Activated CD8-positive, alpha-beta memory T cell treated with anti-CD3 and anti-CD28 coated beads, Interleukin-2, amount 50 U/mL, for 4 hours (primary cell): ENCODE data around the gene NFIX.
"Not testable (repeated sequence)": the region's sequence is repeated elsewhere in the genome, so short reads cannot be mapped to it uniquely, and the experiment has no call there.

ENCODE experiments used
- DNase-seq: peaks from one replicate; pipeline ENCODE4 v3.0.0-alpha.2; 2020

Gene NFIX

DNA sequence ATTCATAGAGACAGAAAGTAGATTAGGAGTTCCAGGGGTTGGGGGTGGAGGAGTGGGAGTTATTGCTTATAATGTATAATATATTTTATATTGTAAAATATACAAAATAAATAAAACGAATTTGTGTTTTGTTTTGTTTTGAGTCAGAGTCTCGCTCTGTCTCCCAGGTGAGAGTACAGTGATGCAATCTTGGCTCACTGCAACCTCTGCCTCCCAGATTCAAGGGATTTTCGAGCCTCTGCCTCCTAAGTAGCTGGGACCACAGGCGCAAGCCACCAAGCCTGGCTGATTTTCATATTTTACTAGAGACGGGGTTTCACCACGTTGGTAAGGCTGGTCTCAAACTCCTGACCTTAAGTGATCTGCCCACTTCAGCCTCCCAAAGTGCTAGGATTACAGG is 35.8 kb upstream of the NFIX start:
- DNase-seq = no peak

DNA sequence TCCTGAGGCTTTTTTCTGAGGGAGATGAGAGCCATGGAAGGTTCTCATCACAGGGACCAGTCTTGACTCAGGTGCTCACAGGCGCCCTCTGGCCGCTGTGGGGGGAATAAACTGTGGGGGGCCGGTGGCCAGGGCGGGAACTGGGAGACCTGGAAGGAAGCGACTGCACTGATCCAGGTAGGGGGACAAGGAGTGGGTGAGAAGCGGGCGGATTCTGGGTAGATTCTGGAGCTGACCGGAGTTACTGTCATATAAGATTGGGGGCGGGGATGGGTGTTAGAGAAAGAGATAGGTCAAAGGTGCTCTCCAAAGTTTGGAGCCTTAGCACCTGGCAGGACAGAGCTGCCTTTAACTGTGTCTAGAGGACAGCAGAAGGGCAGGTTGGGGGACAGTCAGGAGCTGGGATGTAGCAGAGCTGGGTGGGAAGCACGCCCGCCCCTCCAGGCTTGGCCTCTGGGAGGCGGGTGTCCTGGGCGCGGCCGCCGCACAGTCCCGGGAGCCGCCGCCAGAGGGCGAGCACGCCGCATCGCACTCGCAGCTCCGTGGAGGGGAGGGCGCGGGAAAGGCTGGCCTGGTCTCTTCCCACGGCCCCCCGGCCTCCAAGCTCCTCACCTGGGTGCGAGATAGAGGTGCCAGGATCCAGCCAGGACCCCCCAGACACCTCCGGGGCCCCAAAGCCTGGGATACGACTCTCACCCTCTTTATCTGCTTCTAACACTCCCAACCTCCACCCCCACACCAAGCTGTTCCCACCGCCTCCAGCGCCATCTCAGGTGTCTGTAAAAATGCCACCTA is 30.1 kb upstream of the NFIX start:
- DNase-seq = peak; percentile 83

DNA sequence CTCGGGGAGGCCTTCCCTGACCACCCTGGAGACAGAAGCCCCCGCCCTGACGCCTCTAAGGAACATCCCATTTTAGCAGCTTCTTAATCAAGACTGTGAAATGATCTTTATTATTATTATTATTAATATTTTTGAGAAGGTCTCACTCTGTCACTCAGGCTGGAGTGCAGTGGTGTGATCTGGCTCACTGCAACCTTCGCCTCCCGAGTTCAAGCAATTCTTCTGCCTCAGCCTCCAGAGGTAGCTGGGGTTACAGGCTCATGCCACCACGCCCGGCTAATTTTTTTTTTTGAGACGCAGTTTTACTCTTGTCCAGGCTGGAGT is 29.5 kb upstream of the NFIX start:
- DNase-seq = no peak

DNA sequence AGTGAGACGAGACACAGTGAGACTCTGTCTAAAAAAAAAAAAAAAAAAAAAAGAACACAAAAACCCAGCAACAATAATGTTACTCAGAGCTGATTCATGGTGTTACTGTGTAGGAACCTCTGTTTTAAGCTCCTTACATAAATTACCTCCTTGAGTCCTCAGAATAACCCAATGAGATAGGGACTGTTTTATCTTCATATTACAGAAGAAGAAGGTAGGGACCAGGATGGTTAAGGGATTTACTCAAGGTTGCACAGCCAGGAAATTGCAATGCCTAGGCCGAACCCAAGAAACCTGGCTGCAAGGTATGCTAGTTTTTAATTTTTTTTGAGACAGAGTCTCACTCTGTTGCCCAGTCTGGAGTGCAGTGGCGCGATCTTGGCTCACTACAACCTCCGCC is 27.4 kb upstream of the NFIX start:
- DNase-seq = no peak

DNA sequence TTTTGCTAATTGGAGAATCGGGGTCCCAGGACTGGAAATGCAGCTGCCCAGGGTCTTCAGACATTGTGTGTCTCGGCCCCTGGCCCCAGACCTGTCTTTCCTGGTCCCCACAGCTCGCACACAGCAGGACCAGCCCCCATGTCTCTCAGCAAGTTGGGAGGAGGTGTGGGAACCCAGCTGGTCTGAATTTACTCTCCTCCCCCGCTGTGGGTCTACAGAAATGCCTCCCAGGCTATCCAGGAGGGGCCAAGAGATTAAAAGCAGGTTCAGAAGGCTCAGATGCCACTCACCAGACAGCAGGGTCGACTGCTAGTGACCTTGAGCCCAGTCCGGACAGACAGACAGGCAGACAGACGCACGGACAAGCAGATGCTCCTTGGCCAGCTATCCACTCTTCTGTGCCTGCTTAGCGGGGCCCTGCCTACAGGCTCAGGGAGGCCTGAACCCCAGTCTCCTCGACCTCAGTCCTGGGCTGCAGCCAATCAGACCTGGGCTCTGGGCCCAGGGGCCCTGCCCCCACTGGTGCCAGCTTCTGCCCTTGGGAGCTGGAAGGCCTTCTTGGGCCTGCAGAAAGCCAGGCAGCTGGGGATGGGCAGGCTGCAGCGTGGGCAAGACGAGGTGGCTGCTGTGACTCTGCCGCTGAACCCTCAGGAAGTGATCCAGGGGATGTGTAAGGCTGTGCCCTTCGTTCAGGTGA is 25.8 kb upstream of the NFIX start, which contains the start of gene DAND5:
Gene DAND5, plus strand, starts transcription at position 285 of the 697 bp plus-strand sequence. Its CDS starts 85 bp downstream, at position 370.
- DNase-seq = no peak

DNA sequence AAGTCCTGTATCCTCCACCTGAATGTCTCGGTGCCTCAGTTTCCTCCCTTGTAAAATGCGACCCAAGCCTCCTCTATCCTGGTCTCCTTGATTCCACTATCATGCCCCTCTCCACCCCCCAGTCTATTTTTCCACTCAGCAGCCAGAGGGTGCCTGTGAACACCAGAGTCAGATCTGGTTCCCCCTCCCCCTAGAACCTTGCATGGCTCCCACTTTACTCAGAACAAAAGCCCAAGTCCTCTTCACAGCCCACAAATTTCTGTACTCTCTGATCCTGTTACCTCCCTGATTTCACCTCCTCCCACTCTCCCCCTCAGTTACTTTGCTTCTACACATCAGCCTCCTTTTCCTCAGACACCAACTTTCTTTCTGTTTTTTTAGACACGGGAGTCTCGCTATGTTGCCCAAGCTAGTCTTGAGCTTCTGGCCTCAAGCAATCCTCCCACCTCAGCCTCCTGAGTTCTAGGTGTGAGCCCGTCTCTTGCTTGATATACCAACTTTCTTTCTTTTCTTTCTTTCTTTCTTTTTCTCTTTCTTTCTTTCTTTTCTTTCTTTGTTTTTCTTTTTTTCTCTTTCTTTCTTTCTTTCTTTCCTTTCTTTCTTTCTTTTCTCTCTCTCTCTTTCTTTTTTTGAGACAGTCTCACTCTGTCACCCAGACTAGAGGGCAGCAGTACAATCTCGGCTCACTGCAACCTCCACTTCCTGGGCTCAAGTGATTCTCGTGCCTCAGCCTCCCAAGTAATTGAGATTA is 25.0 kb upstream of the NFIX start:
- DNase-seq = no peak

DNA sequence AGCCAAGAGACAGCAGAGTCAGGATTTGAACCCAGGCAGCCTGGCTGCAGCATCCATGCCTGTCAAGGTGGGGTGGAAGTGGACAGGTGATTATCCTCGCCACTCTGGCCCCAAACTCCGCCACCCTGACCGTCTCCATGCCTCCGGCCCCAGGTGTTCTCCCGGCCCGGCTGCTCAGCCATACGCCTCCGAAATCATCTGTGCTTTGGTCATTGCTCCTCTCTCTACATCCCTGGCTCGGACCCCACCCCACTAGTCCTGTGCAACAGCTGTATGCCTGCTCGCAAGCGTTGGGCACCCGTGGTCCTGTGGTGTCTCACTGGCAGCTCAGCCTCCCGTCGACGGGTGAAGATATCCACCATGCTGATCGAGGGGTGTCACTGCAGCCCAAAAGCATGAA is 22.0 kb upstream of the NFIX start:
- no peak for DNase-seq

DNA sequence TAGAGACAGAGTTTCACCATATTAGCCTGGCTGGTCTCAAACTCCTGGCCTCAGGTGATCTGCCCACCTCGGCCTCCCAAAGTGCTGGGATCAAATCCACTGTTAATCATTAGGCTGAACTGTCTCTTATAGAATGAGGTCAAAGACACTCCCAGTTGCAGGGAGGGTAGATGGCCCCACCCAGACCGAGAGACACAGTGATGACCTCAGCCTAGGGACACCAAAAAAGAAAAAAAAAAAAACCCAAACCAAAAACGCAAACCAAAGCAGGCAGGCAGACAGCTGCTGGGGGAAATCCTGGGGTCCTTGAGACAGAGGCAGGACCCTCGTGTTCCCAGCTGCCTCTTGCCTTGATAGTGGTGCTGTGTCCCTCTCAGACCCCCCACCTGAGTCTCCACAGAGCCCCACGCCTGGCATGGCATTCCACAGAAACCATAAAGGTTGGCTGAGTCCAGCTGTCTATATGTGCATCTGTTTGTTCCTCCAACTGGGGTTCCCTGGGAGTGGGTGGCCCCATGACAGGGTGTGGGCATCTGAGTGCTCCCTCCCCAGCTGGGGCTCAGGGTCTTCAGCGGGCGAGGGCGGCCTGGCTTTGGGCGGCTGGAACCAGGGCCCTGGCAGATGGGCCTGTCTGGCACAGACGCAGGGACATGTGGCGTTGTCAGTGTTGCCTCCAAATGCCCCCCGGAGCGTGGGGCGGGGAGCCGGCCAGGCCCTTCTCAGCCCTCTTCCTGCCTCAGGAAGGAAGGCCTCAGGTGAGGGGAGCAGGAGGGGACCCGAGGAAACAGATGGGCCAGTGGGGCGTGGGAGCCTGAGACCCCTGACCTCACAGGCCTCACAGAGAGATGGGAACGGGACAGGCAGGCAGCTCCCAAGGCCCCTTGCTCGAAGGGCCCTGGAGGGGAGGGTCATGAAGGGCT is 20.7 kb upstream of the NFIX start:
- no peak for DNase-seq

DNA sequence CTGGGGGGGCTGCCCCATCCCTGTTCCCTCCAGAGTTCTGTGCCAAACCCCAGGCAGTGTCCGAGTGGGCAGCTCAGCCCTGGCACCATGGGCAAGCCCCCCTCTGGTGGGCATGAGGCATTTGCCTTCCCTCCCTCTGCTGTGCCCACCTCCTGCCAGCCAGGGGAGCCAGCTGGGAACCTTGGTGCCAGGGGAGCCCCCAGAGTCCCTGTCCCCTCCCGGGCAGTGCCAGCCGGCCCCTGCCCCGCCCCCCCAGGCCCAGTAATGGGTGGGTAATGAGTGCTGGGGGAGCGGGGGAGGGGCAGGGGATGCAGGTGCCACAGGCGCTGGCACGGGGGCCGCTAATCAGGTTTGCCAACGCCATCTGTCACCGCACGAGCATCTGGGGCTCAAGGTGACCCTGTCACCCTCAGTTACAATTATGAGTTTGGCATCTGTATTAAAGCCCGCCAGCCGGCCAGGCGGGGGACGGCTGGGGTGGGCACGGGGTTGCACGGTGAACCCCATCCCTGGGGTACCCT is 20.0 kb upstream of the NFIX start:
- DNase-seq = no peak

DNA sequence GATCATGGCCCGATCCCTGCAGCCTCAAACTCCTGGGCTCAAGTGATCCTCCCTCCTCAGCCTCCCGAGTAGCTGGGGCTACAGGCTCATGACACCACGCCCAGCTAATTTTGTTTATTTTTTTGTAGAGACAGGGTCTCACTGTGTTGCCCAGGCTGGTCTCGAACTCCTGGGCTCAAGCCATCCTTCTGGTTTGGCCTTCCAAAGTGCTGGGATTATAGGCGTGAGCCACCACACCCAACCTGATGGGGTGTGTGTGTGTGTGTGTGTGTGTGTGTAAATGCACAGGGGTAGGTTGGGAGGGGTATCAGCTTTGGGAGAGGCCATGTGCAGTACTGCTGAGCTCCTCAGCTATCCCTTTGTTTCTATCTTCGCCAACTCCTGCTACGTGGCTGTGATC is 19.2 kb upstream of the NFIX start:
- not testable (repeated sequence) for DNase-seq

DNA sequence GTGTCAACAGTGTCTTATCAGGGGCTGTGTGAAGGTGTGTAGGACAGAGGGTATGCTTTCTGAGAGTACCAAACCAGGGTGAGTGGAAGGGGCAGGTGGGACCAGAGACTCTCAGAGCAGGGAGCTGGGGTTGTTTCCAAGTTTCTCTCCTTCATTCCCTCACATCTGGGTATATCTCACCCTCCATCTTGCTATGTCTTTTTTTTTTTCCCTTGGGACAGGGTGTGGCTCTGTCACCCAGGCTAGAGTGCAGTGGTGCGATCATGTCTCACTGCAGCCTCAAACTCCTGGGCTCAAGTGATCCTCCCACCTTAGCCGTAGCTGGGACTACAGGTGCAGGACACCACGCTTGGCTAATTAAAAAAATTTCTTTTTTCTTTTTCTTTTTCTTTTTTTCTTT is 15.3 kb upstream of the NFIX start:
- no peak for DNase-seq

DNA sequence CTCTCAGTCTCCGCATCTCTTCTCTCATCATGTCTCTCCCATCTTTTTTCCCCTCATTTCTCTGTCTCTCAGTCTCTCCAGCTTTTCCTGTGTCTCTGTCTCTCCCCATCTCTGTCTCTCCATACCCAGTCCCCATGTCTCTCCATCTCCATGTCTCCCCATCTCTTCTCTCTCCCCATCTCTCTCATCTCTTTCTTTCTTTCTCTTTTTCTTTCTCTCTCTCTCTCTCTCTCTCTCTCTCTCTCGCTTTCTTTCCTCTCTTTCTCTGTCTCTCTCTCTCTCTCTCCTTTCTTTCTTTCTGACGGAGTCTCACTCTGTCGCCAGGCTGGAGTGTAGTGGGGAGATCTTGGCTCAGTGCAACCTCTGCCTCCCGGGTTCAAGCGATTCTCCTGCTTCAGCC is 12.6 kb upstream of the NFIX start:
- DNase-seq = no peak

DNA sequence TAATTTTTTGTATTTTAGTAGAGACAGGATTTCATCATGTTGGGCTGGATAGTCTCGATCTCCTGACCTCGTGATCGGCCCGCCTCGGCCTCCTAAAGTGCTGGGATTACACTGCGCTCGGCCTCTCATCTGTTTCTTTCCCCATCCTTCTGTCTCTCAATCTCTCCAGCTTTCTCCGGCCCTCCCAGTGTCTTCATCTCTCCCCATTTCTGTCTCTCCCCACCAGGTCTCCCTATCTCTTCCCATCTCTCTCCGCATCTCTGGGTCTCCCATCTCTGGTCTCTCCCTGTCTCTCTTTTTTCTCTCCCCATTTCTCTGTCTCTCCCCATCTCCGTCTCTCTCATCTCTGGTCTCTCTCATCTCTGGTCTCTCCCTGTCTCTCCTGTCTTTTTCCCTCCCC is 12.2 kb upstream of the NFIX start:
- no peak for DNase-seq

DNA sequence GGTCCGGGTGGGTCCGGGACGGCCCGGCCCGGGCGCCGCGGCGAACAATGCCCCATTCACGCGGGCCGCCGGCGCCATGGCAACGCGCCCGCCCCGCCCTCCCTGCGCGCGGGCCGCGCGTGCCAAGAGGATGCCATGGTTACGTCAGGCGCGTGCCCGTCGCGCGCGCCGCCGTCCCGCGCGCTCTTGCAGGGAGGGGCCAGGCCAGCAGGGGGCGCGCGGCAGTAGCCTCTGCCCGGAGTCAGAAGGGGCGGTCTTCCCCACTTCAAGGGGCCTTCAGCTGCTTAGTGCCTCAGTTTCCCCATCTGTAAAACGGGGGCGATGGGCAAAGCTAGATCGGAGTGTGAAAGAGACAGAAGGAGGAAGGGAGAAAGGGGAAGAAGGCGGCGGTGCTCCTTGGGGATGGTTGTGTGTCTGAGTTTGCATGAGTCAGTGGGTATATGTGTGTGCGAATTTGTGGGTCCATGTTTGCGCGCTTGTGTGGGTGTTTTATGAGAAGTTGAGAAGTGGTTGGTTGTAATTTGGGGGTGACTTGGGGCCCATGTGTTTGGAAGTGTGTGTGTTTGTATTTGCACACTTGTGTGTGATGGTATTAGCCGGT is 11.6 kb upstream of the NFIX start:
- DNase-seq = peak; percentile 82

DNA sequence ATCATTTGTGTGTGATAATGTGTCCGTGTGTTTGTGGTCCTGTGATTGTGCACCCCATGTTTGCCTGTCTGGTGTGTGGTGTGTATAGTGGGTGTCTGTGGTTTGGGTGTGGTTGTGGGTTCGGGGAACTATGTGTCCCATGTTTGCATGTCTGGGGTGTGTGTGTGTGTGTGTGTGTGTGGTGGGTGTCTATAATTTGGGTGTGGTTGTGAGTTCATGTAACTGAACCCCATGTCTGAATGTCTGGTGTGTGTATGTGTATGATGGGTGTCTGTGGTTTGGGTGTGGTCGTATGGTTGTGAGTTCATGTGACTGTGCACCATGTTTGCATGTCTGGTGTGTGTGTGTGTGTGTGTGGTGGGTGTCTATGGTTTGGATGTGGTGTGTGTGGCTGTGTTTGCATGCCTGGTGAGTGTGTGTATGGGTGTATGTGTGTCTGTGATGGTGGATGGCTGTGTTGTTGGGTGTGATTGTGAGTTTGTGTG is 11.1 kb upstream of the NFIX start:
- DNase-seq = no peak

DNA sequence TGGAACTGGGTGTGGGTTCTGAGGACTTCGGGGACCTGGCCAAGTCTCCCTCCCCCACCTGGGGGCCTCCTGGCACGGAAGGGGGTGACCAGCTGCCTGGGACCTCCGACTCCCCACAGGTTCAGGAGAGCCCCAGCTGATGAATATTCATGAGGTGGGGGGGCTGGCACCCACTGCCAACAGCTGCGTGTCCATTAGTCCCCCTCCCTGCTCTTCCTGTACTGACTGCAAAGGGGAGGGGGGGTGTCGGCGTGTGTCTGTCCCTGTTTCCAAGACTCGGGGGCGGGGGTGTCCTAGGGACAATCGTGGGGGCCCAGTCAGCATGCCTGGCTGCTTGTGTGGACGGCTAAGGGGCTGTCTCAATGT is 10.6 kb upstream of the NFIX start:
- no peak for DNase-seq

DNA sequence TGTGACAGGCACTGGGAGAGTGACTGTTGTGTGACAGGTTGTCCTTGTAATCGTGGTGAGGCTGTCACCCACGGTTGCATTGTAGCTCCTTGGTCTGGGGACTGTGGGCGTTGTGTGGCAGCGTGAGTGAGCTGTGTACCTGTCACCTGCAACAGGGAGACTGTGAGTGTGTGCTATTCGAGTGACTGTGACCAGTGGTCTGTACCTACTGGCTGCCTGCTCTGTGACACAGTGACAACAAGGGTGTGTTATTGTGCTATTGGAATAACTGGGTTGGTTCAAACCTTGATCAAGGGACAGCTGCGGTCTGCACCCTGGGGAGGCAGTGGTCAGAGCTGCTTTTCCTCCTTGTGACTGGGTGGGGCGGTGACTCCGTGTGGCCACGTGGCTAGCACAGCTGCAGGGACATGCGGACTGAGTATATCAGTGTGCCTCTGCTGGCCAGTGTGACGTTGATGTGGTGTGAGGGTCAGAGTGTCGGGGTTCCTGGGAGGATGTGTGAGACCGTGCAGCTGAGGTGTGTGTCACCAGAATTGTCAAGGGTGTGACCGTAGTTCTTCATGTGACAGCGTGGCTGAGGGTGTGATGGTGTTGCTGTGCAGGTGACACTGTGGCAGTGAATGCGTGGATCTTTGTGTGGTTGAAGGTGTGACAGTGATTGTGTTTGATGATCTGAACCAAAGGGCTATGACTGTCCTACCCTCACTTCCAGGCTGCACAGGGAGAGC is 10.1 kb upstream of the NFIX start:
- no peak for DNase-seq

DNA sequence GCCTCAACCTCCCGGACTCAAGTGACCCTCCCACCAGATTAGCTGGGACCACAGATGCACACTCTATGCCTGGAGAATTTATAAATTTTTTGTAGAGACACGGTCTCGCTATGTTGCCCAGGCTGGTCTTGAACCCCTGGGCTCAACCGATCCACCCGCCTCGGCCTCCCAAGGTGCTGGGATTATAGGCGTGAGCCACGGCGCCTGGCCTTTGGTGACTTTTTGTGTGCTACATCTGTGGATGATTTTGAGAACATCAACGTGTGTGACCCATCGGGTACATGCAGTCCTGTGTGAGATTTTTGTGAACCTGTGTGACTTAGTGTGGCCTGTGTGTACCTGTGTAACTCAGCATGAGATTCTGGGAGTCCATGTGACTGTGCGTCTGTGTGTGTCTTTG is 8.5 kb upstream of the NFIX start:
- no peak for DNase-seq

DNA sequence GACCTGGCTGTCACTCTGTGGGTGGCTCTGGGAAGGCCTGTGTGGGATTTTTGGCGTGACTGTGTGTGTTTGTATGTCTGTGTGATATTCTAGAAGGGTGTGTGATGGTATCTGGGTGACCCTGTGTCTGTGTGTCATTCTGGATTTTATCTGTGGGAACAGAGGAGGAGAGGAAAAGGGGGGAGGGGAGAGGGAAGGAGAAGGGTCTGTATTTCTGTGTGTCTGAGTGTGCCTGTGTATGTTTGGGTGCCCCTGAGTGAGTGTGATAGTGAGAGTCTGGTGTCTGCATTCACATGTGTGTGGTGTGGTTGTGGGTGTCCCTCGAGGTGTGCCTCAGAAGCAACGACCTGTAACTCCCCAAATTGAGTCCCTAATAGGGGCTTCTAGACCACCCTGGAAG is 8.1 kb upstream of the NFIX start:
- DNase-seq = no peak

DNA sequence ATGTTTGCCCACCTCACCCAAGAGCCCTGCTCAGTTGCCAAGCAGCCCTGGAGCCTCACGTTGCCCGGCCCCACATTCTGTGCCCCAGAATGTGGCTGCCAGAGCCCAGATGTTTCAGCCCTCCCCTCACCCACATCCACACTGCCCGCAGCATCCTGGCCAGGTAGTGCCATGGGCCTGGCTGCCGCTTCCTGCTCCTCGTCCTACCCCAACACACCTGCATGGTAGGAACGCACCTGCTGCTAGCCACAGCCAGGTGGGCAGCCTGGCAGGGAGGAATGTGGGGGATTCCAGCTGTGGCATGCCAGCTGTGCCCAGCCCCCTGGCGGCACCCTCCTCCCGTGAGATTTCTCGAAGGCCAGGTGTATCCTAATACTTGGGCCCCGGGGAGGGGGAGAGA is 7.5 kb upstream of the NFIX start:
- DNase-seq = no peak

DNA sequence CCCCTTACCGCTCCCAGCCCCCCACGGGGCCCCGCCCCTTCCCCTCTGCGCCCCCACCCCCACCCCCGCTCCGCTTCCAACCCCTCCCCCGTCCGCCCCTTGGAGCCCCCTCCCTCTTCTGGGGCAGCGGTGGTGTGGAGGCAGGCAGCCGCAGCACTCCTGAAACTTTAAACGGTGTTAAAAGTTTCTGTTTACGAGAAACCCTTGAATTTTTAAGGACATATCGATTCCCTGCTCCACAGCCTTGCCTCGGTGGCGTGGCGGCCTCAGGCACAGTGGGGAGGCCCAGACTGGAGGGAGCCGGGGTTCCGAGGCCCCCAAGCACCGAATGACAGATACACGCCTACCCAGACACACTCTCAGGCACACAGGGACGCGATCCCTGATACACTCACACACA is 4.8 kb upstream of the NFIX start:
- no peak for DNase-seq
